Endothelial cell of umbilical vein (primary cell): ENCODE results near the gene RIC8B. TPM values are rescaled to one million over a fixed set of nuclear protein-coding genes. Genes with fewer than 3 reads are reported as not detected.

Experiments used
- BruUV-seq: library from RNA; stranded (reverse); fragments of 400-500 nt; replicated peaks from 2 replicates; lab custom pipeline; 2021; lab: Mats Ljungman, UMichigan
- CTCF ChIA-PET: fragments of 300-600, 350-600 bp; sonication (Branson Sonifier 250); formaldehyde crosslinking; loops from one replicate; lab custom pipeline; 2021; ENCODE audit warnings: antibody characterized with exemption, inconsistent platforms; lab: Charles Lee
- POLR2A ChIA-PET: fragments of 300-600, 350-600 bp; sonication (Branson Sonifier 250); formaldehyde crosslinking; loops from one replicate; lab custom pipeline; 2021; ENCODE audit warnings: antibody characterized with exemption, inconsistent platforms; lab: Charles Lee
- DNase-seq: peaks from one replicate; pipeline ENCODE4 v3.0.0-alpha.2; 2011; ENCODE audit warnings: low read depth, low spot score
- FAIRE-seq: peaks from 2 replicates; lab custom pipeline; 2011; peaks lifted over from hg19 to GRCh38; lab: Jason Lieb, UNC
- H2AFZ ChIP-seq: 2 replicates; pipeline ENCODE4 v1.6.0; 2012; ENCODE audit warnings: low read depth, low read length, control low read depth, inconsistent platforms
- H3K27ac ChIP-seq: 2 replicates; pipeline ENCODE4 v1.5.1; 2011; ENCODE audit warnings: low read depth, mild to moderate bottlenecking, control low read depth, low read length, moderate library complexity; ENCODE audit not compliant: insufficient read depth
- H3K27me3 ChIP-seq, 2 experiments: 2 replicates each; pipeline versions ENCODE4 v1.6.0 to v1.6.1; 2011; ENCODE audit warnings: low read length in 2 of 2, mixed read lengths in 1 of 2; ENCODE audit not compliant: control insufficient read depth in 2 of 2, insufficient read depth in 2 of 2
- H3K36me3 ChIP-seq, 2 experiments: 2 replicates in 1 of 2; 3 replicates in 1 of 2; pipeline ENCODE4 v1.5.1; 2011; ENCODE audit warnings: low read length in 2 of 2, mild to moderate bottlenecking in 1 of 2, moderate library complexity in 1 of 2; ENCODE audit not compliant: control insufficient read depth in 2 of 2, insufficient read depth in 2 of 2; ENCODE audit errors: extremely low read depth in 1 of 2
- H3K4me1 ChIP-seq: 3 replicates; pipeline ENCODE4 v1.5.1; 2011; ENCODE audit warnings: mild to moderate bottlenecking, low read length; ENCODE audit not compliant: control insufficient read depth, insufficient read depth; ENCODE audit errors: extremely low read depth
- H3K4me2 ChIP-seq: 2 replicates; pipeline ENCODE4 v1.6.1; 2011; ENCODE audit warnings: low read length, control low read depth, mixed read lengths; ENCODE audit not compliant: insufficient read depth
- H3K4me3 ChIP-seq, 3 experiments: fragments of 200-600 bp in 1 of 3; sonication (generic), shearing (Covaris generic) in 1 of 3; replicated peaks in 1 of 3; 2 replicates each; pipeline ENCODE4 v1.5.1; 2011 to 2016; ENCODE audit warnings: control low read depth in 3 of 3, low read length in 3 of 3, mild to moderate bottlenecking in 2 of 3, inconsistent platforms in 1 of 3, low read depth in 1 of 3, moderate library complexity in 1 of 3; ENCODE audit not compliant: insufficient read depth in 1 of 3
- H3K79me2 ChIP-seq: 2 replicates; pipeline ENCODE4 v1.6.0; 2012; ENCODE audit warnings: low read length, inconsistent platforms; ENCODE audit not compliant: control insufficient read depth, insufficient read depth
- H3K9ac ChIP-seq: replicated peaks from 2 replicates; pipeline ENCODE3; 2011; ENCODE audit warnings: low read length, control low read depth; ENCODE audit not compliant: insufficient read depth; ENCODE audit errors: extremely low read depth
- H3K9me1 ChIP-seq: replicated peaks from 3 replicates; pipeline ENCODE4 v1.6.0; 2011; ENCODE audit warnings: mild to moderate bottlenecking, low read length; ENCODE audit not compliant: control insufficient read depth, insufficient read depth; ENCODE audit errors: extremely low read depth
- H3K9me3 ChIP-seq: replicated peaks from 2 replicates; pipeline ENCODE4 v1.5.1; 2012; ENCODE audit warnings: low read length, inconsistent platforms; ENCODE audit not compliant: control insufficient read depth, insufficient read depth
- H4K20me1 ChIP-seq: replicated peaks from 2 replicates; pipeline ENCODE3; 2011; ENCODE audit warnings: mild to moderate bottlenecking, low read length; ENCODE audit not compliant: control insufficient read depth, insufficient read depth; ENCODE audit errors: extremely low read depth
- CTCF ChIP-seq, 2 donors: IDR thresholded peaks; 1 replicate in 1 of 2; 2 replicates in 1 of 2; pipeline ENCODE4 v1.5.1; 2011; ENCODE audit warnings: low read length in 2 of 2, mild to moderate bottlenecking in 2 of 2, moderate library complexity in 2 of 2, control low read depth in 1 of 2, inconsistent platforms in 1 of 2, low read depth in 1 of 2; ENCODE audit not compliant: insufficient read depth in 1 of 2; ENCODE audit errors: extremely low read depth in 1 of 2
- EZH2 ChIP-seq: IDR thresholded peaks from 2 replicates; pipeline ENCODE4 v1.6.1; 2012; ENCODE audit warnings: borderline replicate concordance, low read depth, mild to moderate bottlenecking, moderate library complexity, low read length, inconsistent platforms; ENCODE audit not compliant: severe bottlenecking
- FOS ChIP-seq: IDR thresholded peaks from 2 replicates; pipeline ENCODE4 v1.6.1; 2011; ENCODE audit warnings: mild to moderate bottlenecking, low read length, moderate library complexity, borderline replicate concordance; ENCODE audit not compliant: insufficient read depth
- GATA2 ChIP-seq: IDR thresholded peaks from 2 replicates; pipeline ENCODE4 v1.7.0; 2011; ENCODE audit warnings: low read depth, mild to moderate bottlenecking, moderate library complexity, mixed read lengths, low read length; ENCODE audit not compliant: insufficient read length, insufficient read depth
- JUN ChIP-seq: IDR thresholded peaks from 2 replicates; pipeline ENCODE4 v1.6.1; 2011; ENCODE audit warnings: borderline replicate concordance, low read depth; ENCODE audit not compliant: insufficient read length, insufficient read depth
- MAX ChIP-seq: IDR thresholded peaks from 2 replicates; pipeline ENCODE4 v1.6.1; 2011; ENCODE audit not compliant: insufficient read depth, insufficient read length
- MYC ChIP-seq: IDR thresholded peaks from one replicate; pipeline ENCODE4 v1.6.1; 2011; ENCODE audit warnings: mild to moderate bottlenecking, low read depth, low read length
- POLR2A ChIP-seq: IDR thresholded peaks from 2 replicates; pipeline ENCODE4 v1.6.1; 2012; ENCODE audit warnings: low read depth, mild to moderate bottlenecking, control low read depth, low read length
- POLR2AphosphoS5 ChIP-seq: IDR thresholded peaks from 2 replicates; pipeline ENCODE4 v1.6.1; 2012; ENCODE audit warnings: low read depth, mild to moderate bottlenecking, control low read depth, low read length, moderate library complexity; ENCODE audit not compliant: insufficient read depth
- dilution Hi-C: fragments of 300-500 bp; cut with MboI; formaldehyde crosslinking; loops from one replicate; pipeline ENCODE4 v1.15.0; 2019; ENCODE audit warnings: low sequenced_read_pairs; ENCODE audit not compliant: extremely low pct_ligation_motif_present
- intact Hi-C: fragments of 100-400 bp; cut with micrococcal nuclease; formaldehyde crosslinking; loops from one replicate; pipeline ENCODE4 v1.10.0; 2022
- polyA plus RNA-seq, 4 experiments: library from polyadenylated mRNA; depleted of rRNA in 3 of 4; stranded (reverse) in 3 of 4; unstranded in 1 of 4; fragments of >200 nt; gene quantifications; 2 replicates each; pipeline versions ENCODE4 v1.2.1 to v1.2.3, GENCODE V29; 2011 to 2012; ENCODE audit warnings: missing spikeins in 1 of 4
- total RNA-seq: library from RNA; stranded (reverse); gene quantifications from 2 replicates; pipeline ENCODE4 v1.2.3, GENCODE V29; 2021

RIC8B gene
- total and polyA plus RNA-seq, 2 donors (not counting 3 experiments of a cell fraction or from before 2014, with no cell fraction given) = 4.1 to 13.7 TPM

- dilution Hi-C loops = no loop called here
- Histone ChIP-seq H3K4me3 (no peak overlapping the region), H3K27ac (no peak overlapping the region), H4K20me1 (no peaks in the 10 kb centered on the region), H3K4me2 (no peak overlapping the region), H2AFZ (no peak overlapping the region), H3K9ac (no peak overlapping the region), H3K36me3 (no peaks in the 10 kb centered on the region), H3K9me3 (no peaks in the 10 kb centered on the region), H3K4me1 (no peaks in the 10 kb centered on the region), H3K79me2 (no peaks in the 10 kb centered on the region), H3K27me3 (peaks cover 0 to 6% of the 10 kb centered on the region in 2 experiments), H3K9me1 (no peaks in the 10 kb centered on the region)
- no TSS peak for BruUV-seq
- CTCF ChIA-PET = no interaction called here
- intact Hi-C loops = no loop called here
- DNase-seq (no peak), FAIRE-seq (no peak)
- TF ChIP-seq POLR2AphosphoS5 (no peak), FOS (no peak), POLR2A (no peak), GATA2 (no peak), JUN (no peak), EZH2 (no peak), MAX (no peak), MYC (no peak), CTCF (IDR thresholded peaks at IDR 0.05; ENCODE audit: extremely low read depth in 1 of 2, insufficient read depth in 1 of 2, low read depth in 1 of 2, low read length in 2 of 2) (no peak)
- POLR2A ChIA-PET = no interaction called here
Observed at GRCh38 chr12:106733660-106734059, 40.8 kb upstream of the RIC8B start.
